ENCODE data around the gene CRELD2.

Gene CRELD2

DNA sequence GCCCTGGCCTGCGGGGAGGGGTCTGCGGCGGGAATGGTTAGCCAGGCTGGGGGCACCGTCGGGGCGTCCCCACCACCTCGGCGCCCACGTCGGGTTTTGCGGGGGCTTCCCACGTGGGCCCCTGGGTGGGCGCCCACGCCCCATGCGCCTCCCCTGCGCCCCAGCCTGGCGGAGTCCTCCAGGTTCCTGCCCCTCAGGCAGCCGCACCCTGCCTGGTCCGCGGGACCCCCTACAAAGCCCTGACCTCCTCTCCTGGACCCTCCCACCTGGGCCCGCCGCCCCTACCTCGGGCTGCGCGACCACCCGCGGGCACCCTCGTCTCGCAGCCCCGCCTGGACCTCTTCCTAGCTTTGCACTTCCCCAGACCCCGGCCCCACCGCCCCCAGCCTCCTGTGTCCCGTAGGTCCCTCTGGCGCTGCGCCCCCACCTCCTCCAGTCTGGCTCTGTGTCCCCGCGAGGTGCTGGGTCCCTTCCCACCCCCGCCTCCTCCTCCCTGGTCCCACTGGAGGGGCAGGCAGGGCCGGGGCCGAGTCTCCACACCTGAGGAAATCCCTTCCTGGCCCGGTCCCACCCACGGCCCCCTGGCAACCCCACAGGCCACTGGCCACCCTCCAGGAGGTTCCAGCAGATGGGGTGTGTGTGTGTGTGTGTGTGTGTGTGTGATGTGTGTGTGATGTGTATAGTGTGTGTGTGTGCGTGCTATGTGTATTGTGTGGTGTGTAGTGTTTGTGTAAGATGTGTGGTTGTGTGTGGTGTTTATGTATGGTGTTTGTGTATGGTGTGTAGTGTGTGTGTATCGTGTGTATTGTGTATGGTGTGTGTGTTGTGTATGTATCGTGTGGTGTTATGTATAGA lies 54.0 kb downstream of the CRELD2 start:
- H2BK5ac ChIP-seq (ENCODE audit: low read length) = no peak overlapping the region
- peak overlapping the region; percentile 87 for H2BK120ac ChIP-seq (ENCODE audit: low read depth, low read length)
- H3K4ac ChIP-seq (ENCODE audit: low read length) = no peak overlapping the region
- no peak for DNase-seq (ENCODE audit: low spot score)
- no peak overlapping the region for H2BK12ac ChIP-seq (ENCODE audit: low read length)
- H3K79me1 ChIP-seq (ENCODE audit: low read depth, low read length) = peaks cover 8% of the 10 kb centered on the region
- H3K36me3 ChIP-seq (replicated peaks in 1 of 2; ENCODE audit: control insufficient read depth in 2 of 2, insufficient read depth in 2 of 2, low read length in 2 of 2) = no peaks in the 10 kb centered on the region
- peak overlapping the region; percentile 99 for H2BK15ac ChIP-seq (ENCODE audit: low read length)
- no peak overlapping the region for H4K91ac ChIP-seq (ENCODE audit: low read depth, low read length, poor library complexity)
- H3K4me3 ChIP-seq (ENCODE audit: low read length in 2 of 2) = peak overlapping the region in 1 of 2 donors; percentile 47
- H2AFZ ChIP-seq (ENCODE audit: low read length) = no peak overlapping the region
- peaks cover 7 to 26% of the 10 kb centered on the region in 2 donors for H3K4me1 ChIP-seq (ENCODE audit: control insufficient read depth in 2 of 2, insufficient read depth in 1 of 2, low read depth in 1 of 2, low read length in 2 of 2)
- peak overlapping the region; percentile 2 for H3K4me2 ChIP-seq (ENCODE audit: insufficient read depth, low read length, poor library complexity, severe bottlenecking)
- H3K18ac ChIP-seq (ENCODE audit: low read length) = peak overlapping the region; percentile 98
- H3K23ac ChIP-seq (ENCODE audit: low read depth, low read length, poor library complexity) = peak overlapping the region; percentile 99
- H3K9me3 ChIP-seq (replicated peaks in 1 of 2; ENCODE audit: control insufficient read depth in 2 of 2, insufficient read depth in 1 of 2, low read depth in 1 of 2, low read length in 2 of 2) = peaks cover 0 to 11% of the 10 kb centered on the region in 2 donors
- H4K8ac ChIP-seq (ENCODE audit: low read depth, low read length) = no peak overlapping the region
- WGBS, 2 donors (ENCODE audit: extremely low coverage in 2 of 2, insufficient read length in 2 of 2, insufficient replicate concordance in 1 of 2) = 100% methylated on average over 2 to 3 of the region's 45 CpGs
- no peak overlapping the region for H3K14ac ChIP-seq (ENCODE audit: low read length)
- H3K27ac ChIP-seq (replicated peaks; ENCODE audit: low read length) = no peak overlapping the region
- H2AK5ac ChIP-seq (ENCODE audit: low read depth, low read length) = peak overlapping the region; percentile 100
- H3K27me3 ChIP-seq (ENCODE audit: control insufficient read depth in 3 of 3, insufficient read depth in 3 of 3, low read depth in 1 of 3, low read length in 3 of 3) = peaks cover 0 to 30% (median 0%) of the 10 kb centered on the region in 3 experiments
- peak overlapping the region; percentile 22 for H3K9ac ChIP-seq (ENCODE audit: low read depth, low read length, poor library complexity)

DNA sequence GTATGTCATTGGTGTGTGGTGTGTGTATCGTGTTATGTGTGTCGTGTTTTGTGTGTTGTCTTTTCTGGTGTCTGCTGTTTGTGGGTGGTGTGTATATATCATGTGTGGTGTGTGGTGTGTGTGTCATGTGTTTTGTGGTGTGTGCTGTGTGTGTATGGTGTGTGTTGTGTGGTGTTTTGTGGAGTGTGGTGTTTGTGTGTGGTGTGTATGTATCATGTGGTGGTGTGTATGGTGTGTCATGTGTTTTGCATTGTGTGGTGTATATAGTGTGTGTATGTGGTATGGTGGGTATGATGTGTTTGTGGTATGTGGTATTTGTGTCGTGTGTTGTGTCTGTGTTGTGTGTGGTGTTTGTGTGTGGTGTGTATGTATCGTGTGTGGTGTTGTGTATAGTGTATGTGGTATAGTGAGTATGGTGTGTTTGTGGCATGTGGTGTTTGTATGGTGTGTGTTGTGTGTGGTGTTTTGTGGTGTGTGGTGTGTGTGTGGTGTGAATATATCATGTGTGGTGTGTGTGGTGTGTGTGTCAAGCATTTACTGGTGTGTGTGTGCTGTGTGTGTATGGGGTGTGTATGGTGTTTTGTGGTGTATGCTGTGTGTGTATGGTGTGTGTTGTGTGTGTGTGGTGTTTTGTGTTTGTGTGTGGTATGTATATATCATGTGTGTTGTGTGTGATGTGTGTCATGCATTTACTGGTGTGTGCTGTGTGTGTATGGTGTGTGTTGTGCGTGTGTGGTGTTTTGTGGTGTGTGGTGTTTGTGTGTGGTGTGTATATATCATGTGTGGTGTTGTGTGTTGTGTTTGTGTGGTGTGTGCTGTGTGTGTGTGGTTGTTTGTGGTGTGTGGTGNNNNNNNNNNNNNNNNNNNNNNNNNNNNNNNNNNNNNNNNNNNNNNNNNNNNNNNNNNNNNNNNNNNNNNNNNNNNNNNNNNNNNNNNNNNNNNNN lies 54.9 kb downstream of the CRELD2 start:
- Histone ChIP-seq H3K14ac (ENCODE audit: low read length) (peak overlapping the region; percentile 5), H2BK5ac (ENCODE audit: low read length) (no peak overlapping the region), H2BK120ac (ENCODE audit: low read depth, low read length) (no peak overlapping the region), H3K27me3 (ENCODE audit: control insufficient read depth in 3 of 3, insufficient read depth in 3 of 3, low read depth in 1 of 3, low read length in 3 of 3) (peaks cover 0 to 30% (median 0%) of the 10 kb centered on the region in 3 experiments), H2AK5ac (ENCODE audit: low read depth, low read length) (no peak overlapping the region), H2AFZ (ENCODE audit: low read length) (no peak overlapping the region), H4K8ac (ENCODE audit: low read depth, low read length) (no peak overlapping the region), H3K4me3 (ENCODE audit: low read length in 2 of 2) (peak overlapping the region in 1 of 2 donors; percentile 15), H3K4me2 (ENCODE audit: insufficient read depth, low read length, poor library complexity, severe bottlenecking) (no peak overlapping the region), H3K79me1 (ENCODE audit: low read depth, low read length) (peaks cover 8% of the 10 kb centered on the region), H4K91ac (ENCODE audit: low read depth, low read length, poor library complexity) (no peak overlapping the region), H3K36me3 (replicated peaks in 1 of 2; ENCODE audit: control insufficient read depth in 2 of 2, insufficient read depth in 2 of 2, low read length in 2 of 2) (no peaks in the 10 kb centered on the region), H2BK12ac (ENCODE audit: low read length) (no peak overlapping the region), H3K18ac (ENCODE audit: low read length) (no peak overlapping the region), H3K4ac (ENCODE audit: low read length) (peak overlapping the region; percentile 10), H3K23ac (ENCODE audit: low read depth, low read length, poor library complexity) (no peak overlapping the region), H3K9ac (ENCODE audit: low read depth, low read length, poor library complexity) (peak overlapping the region; percentile 22), H3K4me1 (ENCODE audit: control insufficient read depth in 2 of 2, insufficient read depth in 1 of 2, low read depth in 1 of 2, low read length in 2 of 2) (peaks cover 3 to 19% of the 10 kb centered on the region in 2 donors), H2BK15ac (ENCODE audit: low read length) (no peak overlapping the region), H3K27ac (replicated peaks; ENCODE audit: low read length) (no peak overlapping the region), H3K9me3 (replicated peaks in 1 of 2; ENCODE audit: control insufficient read depth in 2 of 2, insufficient read depth in 1 of 2, low read depth in 1 of 2, low read length in 2 of 2) (peaks cover 0 to 11% of the 10 kb centered on the region in 2 donors)
- no peak for DNase-seq (ENCODE audit: low spot score)
- WGBS, 2 donors (ENCODE audit: extremely low coverage in 2 of 2, insufficient read length in 2 of 2, insufficient replicate concordance in 1 of 2) = 100% methylated on average over 3 to 5 of the region's 5 CpGs

DNA sequence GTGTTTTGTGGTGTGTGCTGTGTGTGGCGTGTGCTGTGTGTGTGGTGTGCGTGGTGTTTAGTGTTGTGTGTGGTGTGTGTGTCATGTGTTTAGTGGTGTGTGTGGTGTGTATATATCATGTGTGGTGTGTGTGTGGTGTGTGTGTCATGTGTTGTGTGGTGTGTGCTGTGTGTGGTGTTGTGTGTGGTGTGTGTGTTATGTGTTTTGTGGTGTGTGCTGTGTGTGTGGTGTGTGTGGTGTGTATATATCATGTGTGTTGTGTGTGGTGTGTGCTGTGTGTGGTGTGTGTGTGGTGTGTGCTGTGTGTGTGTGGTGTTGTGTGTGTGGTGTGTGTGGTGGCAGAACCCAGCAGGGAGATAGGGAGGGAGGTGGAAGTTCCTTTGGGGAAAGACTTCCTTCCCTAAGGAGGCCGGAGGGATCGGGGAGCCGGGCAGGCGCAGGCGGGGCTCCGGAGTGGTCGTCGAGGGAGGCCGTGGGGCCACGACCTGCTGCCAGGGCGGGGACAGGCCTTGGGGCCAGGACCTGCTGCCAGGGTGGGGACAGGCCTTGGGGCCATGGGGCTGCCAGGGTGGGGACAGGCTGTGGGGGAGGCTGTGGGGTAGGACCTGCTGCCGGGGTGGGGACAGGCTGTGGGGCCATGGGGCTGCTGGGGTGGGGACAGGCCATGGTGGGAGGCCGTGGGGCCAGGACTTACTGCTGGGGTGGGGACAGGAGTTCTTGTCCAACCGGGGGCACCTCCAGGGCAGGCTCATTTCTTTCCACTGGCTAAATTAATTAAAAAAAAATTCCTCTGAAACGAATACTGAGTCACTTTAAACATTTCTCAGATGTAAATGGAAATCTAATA lies 57.3 kb downstream of the CRELD2 start:
- H2BK12ac ChIP-seq (ENCODE audit: low read length) = no peak overlapping the region
- no peak overlapping the region for H2BK5ac ChIP-seq (ENCODE audit: low read length)
- H3K9ac ChIP-seq (ENCODE audit: low read depth, low read length, poor library complexity) = no peak overlapping the region
- peaks cover 0 to 12% of the 10 kb centered on the region in 2 donors for H3K4me1 ChIP-seq (ENCODE audit: control insufficient read depth in 2 of 2, insufficient read depth in 1 of 2, low read depth in 1 of 2, low read length in 2 of 2)
- peaks cover under 1 to 8% of the 10 kb centered on the region in 2 donors for H3K9me3 ChIP-seq (replicated peaks in 1 of 2; ENCODE audit: control insufficient read depth in 2 of 2, insufficient read depth in 1 of 2, low read depth in 1 of 2, low read length in 2 of 2)
- peak overlapping the region; percentile 72 for H4K91ac ChIP-seq (ENCODE audit: low read depth, low read length, poor library complexity)
- peaks cover 0 to 27% (median 0%) of the 10 kb centered on the region in 3 experiments for H3K27me3 ChIP-seq (ENCODE audit: control insufficient read depth in 3 of 3, insufficient read depth in 3 of 3, low read depth in 1 of 3, low read length in 3 of 3)
- no peak overlapping the region for H3K27ac ChIP-seq (replicated peaks; ENCODE audit: low read length)
- no peaks in the 10 kb centered on the region for H3K36me3 ChIP-seq (replicated peaks in 1 of 2; ENCODE audit: control insufficient read depth in 2 of 2, insufficient read depth in 2 of 2, low read length in 2 of 2)
- peak overlapping the region; percentile 48 for H3K18ac ChIP-seq (ENCODE audit: low read length)
- no peak overlapping the region for H2BK15ac ChIP-seq (ENCODE audit: low read length)
- H3K4ac ChIP-seq (ENCODE audit: low read length) = no peak overlapping the region
- H2AFZ ChIP-seq (ENCODE audit: low read length) = no peak overlapping the region
- H3K4me3 ChIP-seq (ENCODE audit: low read length in 2 of 2) = peak overlapping the region in 1 of 2 donors; percentile 74
- H3K4me2 ChIP-seq (ENCODE audit: insufficient read depth, low read length, poor library complexity, severe bottlenecking) = no peak overlapping the region
- no CpG with 5 or more reads among the region's 17 CpGs for WGBS, 2 donors (ENCODE audit: extremely low coverage in 2 of 2, insufficient read length in 2 of 2, insufficient replicate concordance in 1 of 2)
- H2AK5ac ChIP-seq (ENCODE audit: low read depth, low read length) = peak overlapping the region; percentile 56
- peak overlapping the region; percentile 17 for H4K8ac ChIP-seq (ENCODE audit: low read depth, low read length)
- peak overlapping the region; percentile 65 for H3K23ac ChIP-seq (ENCODE audit: low read depth, low read length, poor library complexity)
- peak overlapping the region; percentile 82 for H3K14ac ChIP-seq (ENCODE audit: low read length)
- H2BK120ac ChIP-seq (ENCODE audit: low read depth, low read length) = no peak overlapping the region
- DNase-seq (ENCODE audit: low spot score) = no peak
- peaks cover 6% of the 10 kb centered on the region for H3K79me1 ChIP-seq (ENCODE audit: low read depth, low read length)
